SK-N-SH (cell line): ENCODE data around the gene HDLBP. TPM values are rescaled to one million over a fixed set of nuclear protein-coding genes. Genes with fewer than 3 reads are reported as not detected.

ENCODE experiments used
- CTCF ChIA-PET: fragments of 300-600, 350-600 bp; formaldehyde crosslinking; extraction: SDS; loops from one replicate; lab custom pipeline; 2021; lab: Yijun Ruan, JAX
- POLR2A ChIA-PET: fragments of 350-600 bp; sonication (Branson Sonifier 250); formaldehyde crosslinking; extraction: SDS; loops from one replicate; lab custom pipeline; 2020; ENCODE audit warnings: antibody characterized with exemption, inconsistent platforms; lab: Yijun Ruan, JAX
- DNase-seq: peaks from one replicate; pipeline ENCODE4 v3.0.0; 2012
- H2AFZ ChIP-seq: fragments of 200-600 bp; sonication (generic); 2 replicates; pipeline ENCODE4 v1.8.1; 2016; ENCODE audit warnings: antibody characterized with exemption, mild to moderate bottlenecking, low read depth
- H3F3A ChIP-seq: fragments of 200-600 bp; sonication (generic); replicated peaks from 2 replicates; pipeline ENCODE3; 2016; ENCODE audit warnings: antibody characterized with exemption, mild to moderate bottlenecking; ENCODE audit not compliant: insufficient read depth
- H3K27ac ChIP-seq, 2 experiments: fragments of 200-500 bp in 1 of 2; fragments of 200-600 bp in 1 of 2; sonication (Bioruptor generic) in 1 of 2; sonication (generic), shearing (Covaris generic) in 1 of 2; 2 replicates each; pipeline versions ENCODE4 v1.5.1 to v1.6.1; 2014 to 2016; ENCODE audit warnings: low read depth in 2 of 2, inconsistent platforms in 1 of 2, low read length in 1 of 2, mild to moderate bottlenecking in 1 of 2, mixed read lengths in 1 of 2
- H3K27me3 ChIP-seq: fragments of 200-600 bp; sonication (generic), shearing (Covaris generic); 2 replicates; pipeline ENCODE4 v1.6.1; 2016; ENCODE audit warnings: mixed run types; ENCODE audit not compliant: insufficient read depth
- H3K36me3 ChIP-seq, 2 experiments: fragments of 200-500 bp in 1 of 2; fragments of 200-600 bp in 1 of 2; sonication (Bioruptor generic) in 1 of 2; sonication (generic) in 1 of 2; replicated peaks in 1 of 2; 2 replicates each; pipeline versions ENCODE3 to v1.5.1; 2014 to 2016; ENCODE audit warnings: low read length in 1 of 2, mild to moderate bottlenecking in 1 of 2; ENCODE audit not compliant: insufficient read depth in 2 of 2, control insufficient read depth in 1 of 2
- H3K4me1 ChIP-seq, 2 experiments: fragments of 200-500 bp in 1 of 2; fragments of 200-600 bp in 1 of 2; sonication (Bioruptor generic) in 1 of 2; sonication (generic), shearing (Covaris generic) in 1 of 2; 2 replicates each; pipeline versions ENCODE4 v1.5.1 to v1.6.1; 2014 to 2016; ENCODE audit warnings: low read depth in 1 of 2, low read length in 1 of 2, mixed run types in 1 of 2; ENCODE audit not compliant: insufficient read depth in 2 of 2, control insufficient read depth in 1 of 2
- H3K4me2 ChIP-seq: fragments of 200-600 bp; sonication (generic), shearing (Covaris generic); 2 replicates; pipeline ENCODE4 v1.6.1; 2017; ENCODE audit warnings: mixed run types
- H3K4me3 ChIP-seq, 2 experiments: fragments of 200-500 bp in 1 of 2; fragments of 200-600 bp in 1 of 2; sonication (Bioruptor generic) in 1 of 2; sonication (generic), shearing (Covaris generic) in 1 of 2; 2 replicates each; pipeline versions ENCODE4 v1.5.1 to v1.8.1; 2014 to 2016; ENCODE audit warnings: low read depth in 2 of 2, inconsistent platforms in 1 of 2, low read length in 1 of 2, mild to moderate bottlenecking in 1 of 2, mixed read lengths in 1 of 2, moderate library complexity in 1 of 2
- H3K79me2 ChIP-seq: fragments of 200-600 bp; sonication (generic); 2 replicates; pipeline ENCODE4 v1.8.1; 2017; ENCODE audit warnings: mild to moderate bottlenecking; ENCODE audit not compliant: insufficient read depth
- H3K9ac ChIP-seq: fragments of 200-600 bp; sonication (generic); 2 replicates; pipeline ENCODE4 v1.6.1; 2017; ENCODE audit warnings: mixed run types
- H3K9me2 ChIP-seq: fragments of 200-600 bp; sonication (generic); 2 replicates; pipeline ENCODE4 v1.6.1; 2017; ENCODE audit warnings: mixed run types
- H3K9me3 ChIP-seq: fragments of 200-600 bp; sonication (generic); 2 replicates; pipeline ENCODE4 v1.6.1; 2017; ENCODE audit warnings: mixed run types, mild to moderate bottlenecking, moderate library complexity
- H4K20me1 ChIP-seq: fragments of 200-600 bp; sonication (generic); 2 replicates; pipeline ENCODE4 v1.6.1; 2017; ENCODE audit warnings: mild to moderate bottlenecking, mixed run types; ENCODE audit not compliant: insufficient read depth
- CHD2 ChIP-seq: fragments of 150-350 bp; IDR thresholded peaks from 2 replicates; pipeline ENCODE4 v1.6.1; 2018; ENCODE audit warnings: low read length; ENCODE audit not compliant: partially characterized antibody
- ELF1 ChIP-seq: IDR thresholded peaks from 2 replicates; pipeline ENCODE4 v1.4.0; 2012
- EP300 ChIP-seq, 2 experiments: IDR thresholded peaks; 2 replicates each; pipeline versions ENCODE4 v1.4.0 to v1.6.1; 2012; ENCODE audit warnings: borderline replicate concordance in 1 of 2, low read depth in 1 of 2, low read length in 1 of 2
- EZH2phosphoT487 ChIP-seq: fragments of 200-600 bp; sonication (generic); IDR thresholded peaks from 2 replicates; pipeline ENCODE4 v1.6.1; 2017; ENCODE audit warnings: low read depth, mixed run types, mild to moderate bottlenecking, antibody characterized with exemption, moderate library complexity, borderline replicate concordance
- FOXM1 ChIP-seq: IDR thresholded peaks from 2 replicates; pipeline ENCODE4 v1.4.0; 2012; ENCODE audit warnings: low read depth, mild to moderate bottlenecking
- JUND ChIP-seq: IDR thresholded peaks from 2 replicates; pipeline ENCODE4 v1.4.0; 2012
- MEF2A ChIP-seq: IDR thresholded peaks from 2 replicates; pipeline ENCODE4 v1.4.0; 2012; ENCODE audit warnings: low read depth, borderline replicate concordance
- NFIC ChIP-seq: IDR thresholded peaks from 2 replicates; pipeline ENCODE4 v1.4.0; 2012; ENCODE audit warnings: borderline replicate concordance
- NRF1 ChIP-seq: IDR thresholded peaks from 2 replicates; pipeline ENCODE4 v1.6.1; 2012; ENCODE audit warnings: low read depth, mild to moderate bottlenecking, low read length
- RAD21 ChIP-seq: IDR thresholded peaks from 2 replicates; pipeline ENCODE4 v1.6.1; 2012; ENCODE audit warnings: mild to moderate bottlenecking, low read length
- RFX5 ChIP-seq: IDR thresholded peaks from 2 replicates; pipeline ENCODE4 v1.6.1; 2012; ENCODE audit warnings: mild to moderate bottlenecking, improper control_type of control experiment, low read length
- RXRA ChIP-seq: IDR thresholded peaks from 2 replicates; pipeline ENCODE4 v1.4.0; 2012; ENCODE audit warnings: low read depth, mild to moderate bottlenecking, borderline replicate concordance
- SMC3 ChIP-seq: IDR thresholded peaks from 2 replicates; pipeline ENCODE4 v1.6.1; 2012; ENCODE audit warnings: low read depth, low read length, improper control_type of control experiment
- TAF1 ChIP-seq: IDR thresholded peaks from 2 replicates; pipeline ENCODE4 v1.6.1; 2012; ENCODE audit warnings: low read depth, mild to moderate bottlenecking, low read length, moderate library complexity, borderline replicate concordance
- TCF12 ChIP-seq: IDR thresholded peaks from 2 replicates; pipeline ENCODE4 v1.4.0; 2012
- TEAD4 ChIP-seq: IDR thresholded peaks from 2 replicates; pipeline ENCODE4 v1.4.0; 2012; ENCODE audit warnings: mild to moderate bottlenecking, borderline replicate concordance; ENCODE audit not compliant: insufficient read depth
- YY1 ChIP-seq: IDR thresholded peaks from 2 replicates; pipeline ENCODE4 v1.4.0; 2012; ENCODE audit warnings: low read depth, mild to moderate bottlenecking
- WGBS: methylation state at CpG from one replicate; pipeline ENCODE4 v1.1.6; 2017; ENCODE audit warnings: low lambda C conversion rate; 5-methylcytosine and 5-hydroxymethylcytosine counted together
- polyA plus RNA-seq, 3 experiments: library from polyadenylated mRNA; depleted of rRNA; stranded (reverse); fragments of >200 nt; gene quantifications; 2 replicates each; pipeline ENCODE4 v1.2.3, GENCODE V29; 2012
- TF ChIP-seq, protein P1 (sequence below): fragments of 150-350 bp; IDR thresholded peaks from 2 replicates; pipeline ENCODE4 v1.6.1; 2016; ENCODE audit warnings: mild to moderate bottlenecking, low read depth, low read length
- TF ChIP-seq, protein P2 (sequence below): IDR thresholded peaks from 2 replicates; pipeline ENCODE4; 2012
- TF ChIP-seq, protein P3 (sequence below): fragments of 150-350 bp; IDR thresholded peaks from 2 replicates; pipeline ENCODE4 v1.6.1; 2017; ENCODE audit warnings: antibody characterized with exemption, low read length, low read depth, borderline replicate concordance

The HDLBP gene
- polyA plus RNA-seq, 1 of the 3 experiments (the other 2 are of a cell fraction): 263 TPM

DNA sequence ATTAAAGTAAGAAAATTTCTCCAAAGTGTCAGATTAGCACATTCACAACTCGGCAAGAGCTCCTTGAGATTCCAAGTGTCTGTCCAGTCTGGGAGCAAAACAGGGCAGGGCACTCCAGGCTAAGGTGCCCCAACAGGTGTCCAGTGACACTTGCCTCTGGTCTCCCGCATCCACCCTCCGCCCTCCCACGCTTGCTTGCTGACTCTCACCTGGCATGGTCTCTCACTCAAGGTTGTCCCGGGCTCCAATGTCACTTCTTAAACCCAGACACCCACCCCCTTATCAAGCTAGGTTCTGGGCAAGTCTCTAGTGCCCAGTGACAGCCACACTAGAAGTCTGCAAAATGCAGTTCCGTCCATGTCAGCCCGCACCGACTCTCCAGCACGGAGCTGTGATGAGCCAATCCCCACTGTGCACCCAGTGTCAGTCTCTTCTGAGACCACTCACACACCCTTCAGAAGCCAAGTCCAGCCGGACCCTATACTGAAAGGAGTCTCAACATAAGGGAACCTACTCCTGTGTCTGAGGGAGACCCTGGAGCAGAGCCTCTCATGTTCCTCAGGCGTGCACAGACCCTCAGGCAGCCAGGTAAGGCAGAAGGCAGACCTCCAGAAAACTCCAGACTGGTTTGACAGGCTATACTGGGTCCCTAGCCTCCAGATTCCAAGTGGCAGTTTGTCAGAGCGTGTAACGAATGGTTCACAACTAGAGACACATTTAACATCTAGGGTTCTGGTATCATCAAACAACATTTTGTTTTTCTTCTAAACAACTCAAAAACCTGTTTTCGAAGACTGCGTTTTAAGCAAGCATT is 45.6 kb downstream of the HDLBP start:
- H3K4me1 ChIP-seq: peaks cover 19 to 38% of the 10 kb centered on the region in 2 experiments; a peak in 3 of 4 replicates
- H3K79me2 ChIP-seq: peaks cover 96% of the 10 kb centered on the region
- 98% methylated on average over 14 of the region's 15 CpGs for WGBS
- ChIA-PET CTCF (interaction anchor here (1.0 kb wide), 1 partner anchor 10 kb away, joined by 3 read pairs; no protein-coding TSS in a partner anchor), POLR2A (no interaction called here)
- H3K4me3 ChIP-seq: no peak overlapping the region
- no peak overlapping the region for H2AFZ ChIP-seq
- peak overlapping the region; percentile 93 for H3K4me2 ChIP-seq
- H3K9me3 ChIP-seq: no peaks in the 10 kb centered on the region
- no peak overlapping the region for H3K9ac ChIP-seq
- peaks cover 6% of the 10 kb centered on the region for H3F3A ChIP-seq
- peaks cover 24 to 37% of the 10 kb centered on the region in 2 experiments for H3K36me3 ChIP-seq
- H3K9me2 ChIP-seq: no peaks in the 10 kb centered on the region
- no peaks in the 10 kb centered on the region for H3K27me3 ChIP-seq
- no peak for DNase-seq
- TF ChIP-seq RAD21: no peak
- no peak for TF ChIP-seq RFX5
- no peak for TF ChIP-seq SMC3
- TF ChIP-seq EZH2phosphoT487: no peak
- TF ChIP-seq FOXM1: no peak
- TF ChIP-seq ELF1: no peak
- no peak for TF ChIP-seq EP300 (IDR thresholded peaks at IDR 0.05; ENCODE audit: borderline replicate concordance in 1 of 2, low read depth in 1 of 2, low read length in 1 of 2)
- TF ChIP-seq RXRA: no peak
- no peak for TF ChIP-seq MEF2A
- TF ChIP-seq NRF1: no peak
- TF ChIP-seq, protein P1, sequence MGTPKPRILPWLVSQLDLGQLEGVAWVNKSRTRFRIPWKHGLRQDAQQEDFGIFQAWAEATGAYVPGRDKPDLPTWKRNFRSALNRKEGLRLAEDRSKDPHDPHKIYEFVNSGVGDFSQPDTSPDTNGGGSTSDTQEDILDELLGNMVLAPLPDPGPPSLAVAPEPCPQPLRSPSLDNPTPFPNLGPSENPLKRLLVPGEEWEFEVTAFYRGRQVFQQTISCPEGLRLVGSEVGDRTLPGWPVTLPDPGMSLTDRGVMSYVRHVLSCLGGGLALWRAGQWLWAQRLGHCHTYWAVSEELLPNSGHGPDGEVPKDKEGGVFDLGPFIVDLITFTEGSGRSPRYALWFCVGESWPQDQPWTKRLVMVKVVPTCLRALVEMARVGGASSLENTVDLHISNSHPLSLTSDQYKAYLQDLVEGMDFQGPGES: no peak
- H3K27ac ChIP-seq: no peak overlapping the region
- H4K20me1 ChIP-seq: peaks cover 68% of the 10 kb centered on the region

DNA sequence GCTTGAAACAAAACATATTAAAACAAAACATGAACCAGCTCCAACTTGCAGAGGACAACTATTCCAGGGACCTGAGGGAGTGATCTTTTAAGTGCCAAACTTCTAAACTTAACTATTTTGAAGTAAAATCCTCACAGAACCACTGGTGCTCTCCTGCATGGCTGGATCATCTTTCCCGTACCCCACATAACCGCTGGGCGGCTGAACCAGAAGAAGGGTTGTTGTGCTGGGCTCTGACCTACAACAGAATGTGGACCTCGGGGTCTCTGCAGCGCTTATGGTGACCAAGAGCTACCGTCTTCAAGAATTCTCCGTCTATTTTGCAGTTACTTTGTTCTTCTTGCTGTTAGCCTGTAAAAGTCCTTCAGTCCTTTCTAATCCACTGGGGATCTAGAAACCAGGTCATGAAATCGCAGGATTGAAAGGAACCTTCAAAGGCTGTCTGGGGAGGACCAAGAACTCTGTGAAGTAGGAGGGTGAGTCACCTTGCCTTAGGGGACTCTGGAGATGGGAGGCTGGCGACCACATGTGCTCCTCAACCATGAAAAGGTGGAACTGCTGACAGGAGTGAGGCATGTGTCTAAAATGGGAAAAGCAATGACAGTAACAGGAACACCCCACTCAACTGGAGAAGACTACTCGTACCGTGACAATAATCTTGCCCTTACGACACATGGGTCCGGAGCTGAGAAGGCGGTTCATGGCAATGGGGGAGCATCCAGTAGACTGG is 46.6 kb downstream of the HDLBP start:
- peaks cover 19 to 36% of the 10 kb centered on the region in 2 experiments; a peak in 3 of 4 replicates for H3K4me1 ChIP-seq
- ChIA-PET POLR2A (no interaction called here), CTCF (interaction anchor here (1.6 to 2.0 kb wide), 2 partner anchors 11 to 47 kb away, joined by 7 to 8 read pairs; partner anchors contain the start of genes HDLBP and SEPTIN2)
- peaks cover 96% of the 10 kb centered on the region for H3K79me2 ChIP-seq
- 92% methylated on average over 14 of the region's 14 CpGs for WGBS
- H3K27ac ChIP-seq: no peak overlapping the region; a peak in 2 of 4 replicates
- H2AFZ ChIP-seq: no peak overlapping the region
- peaks cover 30 to 43% of the 10 kb centered on the region in 2 experiments for H3K36me3 ChIP-seq
- H3K9me2 ChIP-seq: no peaks in the 10 kb centered on the region
- 0 out of 2 replicates have a peak overlapping the region, but pooled peaks have one; percentile 93 for H3K4me2 ChIP-seq
- H4K20me1 ChIP-seq: peaks cover 77% of the 10 kb centered on the region
- no peak overlapping the region for H3K9ac ChIP-seq
- DNase-seq: no peak
- H3F3A ChIP-seq: peaks cover 6% of the 10 kb centered on the region
- no peak overlapping the region for H3K4me3 ChIP-seq
- no peaks in the 10 kb centered on the region for H3K27me3 ChIP-seq
- H3K9me3 ChIP-seq: no peaks in the 10 kb centered on the region
- no peak for TF ChIP-seq RAD21
- TF ChIP-seq TEAD4: no peak
- no peak for TF ChIP-seq SMC3
- TF ChIP-seq ELF1: no peak
- TF ChIP-seq NFIC: no peak
- no peak for TF ChIP-seq YY1
- no peak for TF ChIP-seq TAF1
- TF ChIP-seq MEF2A: no peak
- no peak for TF ChIP-seq NRF1
- no peak for TF ChIP-seq EP300 (IDR thresholded peaks at IDR 0.05; ENCODE audit: borderline replicate concordance in 1 of 2, low read depth in 1 of 2, low read length in 1 of 2)
- TF ChIP-seq, protein P2, sequence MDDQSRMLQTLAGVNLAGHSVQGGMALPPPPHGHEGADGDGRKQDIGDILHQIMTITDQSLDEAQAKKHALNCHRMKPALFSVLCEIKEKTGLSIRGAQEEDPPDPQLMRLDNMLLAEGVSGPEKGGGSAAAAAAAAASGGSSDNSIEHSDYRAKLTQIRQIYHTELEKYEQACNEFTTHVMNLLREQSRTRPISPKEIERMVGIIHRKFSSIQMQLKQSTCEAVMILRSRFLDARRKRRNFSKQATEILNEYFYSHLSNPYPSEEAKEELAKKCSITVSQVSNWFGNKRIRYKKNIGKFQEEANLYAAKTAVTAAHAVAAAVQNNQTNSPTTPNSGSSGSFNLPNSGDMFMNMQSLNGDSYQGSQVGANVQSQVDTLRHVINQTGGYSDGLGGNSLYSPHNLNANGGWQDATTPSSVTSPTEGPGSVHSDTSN: no peak
- TF ChIP-seq, protein P3, sequence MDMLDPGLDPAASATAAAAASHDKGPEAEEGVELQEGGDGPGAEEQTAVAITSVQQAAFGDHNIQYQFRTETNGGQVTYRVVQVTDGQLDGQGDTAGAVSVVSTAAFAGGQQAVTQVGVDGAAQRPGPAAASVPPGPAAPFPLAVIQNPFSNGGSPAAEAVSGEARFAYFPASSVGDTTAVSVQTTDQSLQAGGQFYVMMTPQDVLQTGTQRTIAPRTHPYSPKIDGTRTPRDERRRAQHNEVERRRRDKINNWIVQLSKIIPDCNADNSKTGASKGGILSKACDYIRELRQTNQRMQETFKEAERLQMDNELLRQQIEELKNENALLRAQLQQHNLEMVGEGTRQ: no peak
- TF ChIP-seq, protein P1: no peak
- TF ChIP-seq JUND: no peak
- no peak for TF ChIP-seq EZH2phosphoT487
- TF ChIP-seq CHD2: no peak
- TF ChIP-seq TCF12: no peak
